PC-9 (cell line): ENCODE data around the gene SRGAP1. TPM values are rescaled to one million over a fixed set of nuclear protein-coding genes. Genes with fewer than 3 reads are reported as not detected.

Source experiments
- BruUV-seq: library from RNA; stranded (reverse); fragments of 400-500 nt; replicated peaks from 2 replicates; lab custom pipeline; 2021; lab: Mats Ljungman, UMichigan
- CTCF ChIA-PET: fragments of 300-600 bp; sonication (Branson Sonifier 250); formaldehyde crosslinking; loops from one replicate; lab custom pipeline; 2022; ENCODE audit warnings: antibody characterized with exemption; lab: Charles Lee
- POLR2A ChIA-PET: fragments of 300-600 bp; sonication (Branson Sonifier 250); formaldehyde crosslinking; loops from one replicate; lab custom pipeline; 2022; ENCODE audit warnings: antibody characterized with exemption; ENCODE audit not compliant: unreplicated experiment; lab: Charles Lee
- DNase-seq, 2 experiments: peaks; one replicate each; pipeline versions ENCODE4 v3.0.0 to v3.0.0-alpha.2; 2015 to 2022; ENCODE audit warnings: mixed read lengths in 1 of 2
- H2AFZ ChIP-seq: fragments of 200-600 bp; sonication (generic); 2 replicates; pipeline ENCODE4 v1.8.1; 2017; ENCODE audit warnings: antibody characterized with exemption
- H3F3A ChIP-seq: fragments of 200-600 bp; sonication (generic); 2 replicates; pipeline ENCODE4 v1.8.1; 2017; ENCODE audit warnings: antibody characterized with exemption, mild to moderate bottlenecking, low read depth; ENCODE audit not compliant: insufficient read depth
- H3K27ac ChIP-seq: fragments of 200-600 bp; sonication (generic); 2 replicates; pipeline ENCODE4 v1.6.1; 2016; ENCODE audit warnings: mixed run types
- H3K27me3 ChIP-seq: fragments of 200-600 bp; sonication (generic); 2 replicates; pipeline ENCODE4 v1.6.1; 2016; ENCODE audit warnings: low read depth, mixed run types; ENCODE audit not compliant: insufficient read depth
- H3K36me3 ChIP-seq: fragments of 200-600 bp; sonication (generic); 2 replicates; pipeline ENCODE4 v1.6.1; 2016; ENCODE audit warnings: low read depth, mixed run types
- H3K4me1 ChIP-seq: fragments of 200-600 bp; sonication (generic); replicated peaks from 2 replicates; pipeline ENCODE4 v1.6.1; 2016; ENCODE audit warnings: mixed run types; ENCODE audit not compliant: insufficient read depth
- H3K4me2 ChIP-seq: fragments of 200-600 bp; sonication (generic); 2 replicates; pipeline ENCODE4 v1.6.1; 2017; ENCODE audit warnings: mixed run types
- H3K4me3 ChIP-seq: fragments of 200-600 bp; sonication (generic); 2 replicates; pipeline ENCODE4 v1.6.1; 2016; ENCODE audit warnings: mixed run types
- H3K79me2 ChIP-seq: fragments of 200-600 bp; sonication (generic); 2 replicates; pipeline ENCODE4 v1.6.1; 2017; ENCODE audit warnings: low read depth, mixed run types
- H3K9me2 ChIP-seq: fragments of 200-600 bp; sonication (generic); 2 replicates; pipeline ENCODE4 v1.8.1; 2017; ENCODE audit warnings: mild to moderate bottlenecking; ENCODE audit not compliant: insufficient read depth
- H3K9me3 ChIP-seq: fragments of 200-600 bp; sonication (generic); 2 replicates; pipeline ENCODE4 v1.8.1; 2016; ENCODE audit warnings: low read depth; ENCODE audit not compliant: insufficient read depth
- H4K20me1 ChIP-seq: fragments of 200-600 bp; sonication (generic); 2 replicates; pipeline ENCODE4 v1.8.1; 2017; ENCODE audit not compliant: insufficient read depth
- CTCF ChIP-seq: fragments of 200-600 bp; sonication (generic); conservative IDR thresholded peaks from 2 replicates; pipeline ENCODE4 v1.6.1; 2017; ENCODE audit warnings: mixed run types, antibody characterized with exemption, mild to moderate bottlenecking, moderate library complexity
- EZH2 ChIP-seq: fragments of 200-600 bp; sonication (generic); IDR thresholded peaks from 2 replicates; pipeline ENCODE4 v1.8.0; 2017; ENCODE audit warnings: antibody characterized with exemption, low read depth
- intact Hi-C: fragments of 100-400 bp; cut with micrococcal nuclease; formaldehyde crosslinking; loops from one replicate; pipeline ENCODE4 v1.10.0; 2022; ENCODE audit not compliant: unreplicated experiment
- total RNA-seq: library from RNA; stranded (reverse); gene quantifications from 2 replicates; pipeline ENCODE4 v1.2.3, GENCODE V29; 2021

SRGAP1 gene
- total RNA-seq, 1 experiment from 2014 or later, result 24.5 TPM

DNA sequence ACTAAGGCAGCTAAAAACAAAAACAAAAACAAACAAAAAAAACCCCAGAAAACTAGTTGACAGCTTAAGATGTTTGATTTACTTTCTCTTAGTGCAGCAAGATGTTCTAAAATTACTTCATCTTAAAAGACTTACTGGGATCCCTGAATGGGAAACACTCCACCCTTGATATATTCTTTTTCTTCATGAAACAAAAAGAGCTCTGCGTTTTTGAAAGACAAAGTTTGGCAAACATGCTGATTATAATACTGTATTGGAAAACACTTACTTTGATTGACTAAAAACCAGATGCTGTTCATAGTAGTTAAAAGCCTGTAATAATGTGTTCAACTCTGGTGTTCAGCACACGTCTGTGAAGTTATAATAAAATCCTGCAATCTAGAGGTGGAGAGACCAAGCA is 136.8 kb downstream of the SRGAP1 start:
- H3K9me3 ChIP-seq, result 0 out of 2 replicates have a peak, but pooled peaks cover 12% of the 10 kb centered on the region
- H3K36me3 ChIP-seq, result peaks cover 25% of the 10 kb centered on the region
- H3K27me3 ChIP-seq, result no peaks in the 10 kb centered on the region
- peaks cover 23% of the 10 kb centered on the region for H3K4me1 ChIP-seq
- no peak for DNase-seq
- intact Hi-C loops, result no loop called here
- ChIA-PET POLR2A (no interaction called here), CTCF (no interaction called here)
- no peak overlapping the region for H2AFZ ChIP-seq
- H3K79me2 ChIP-seq, result peaks cover 82% of the 10 kb centered on the region
- H3K27ac ChIP-seq, result no peak overlapping the region
- no peak for TF ChIP-seq EZH2
- no peak for TF ChIP-seq CTCF
- no peak overlapping the region for H3K4me2 ChIP-seq
- H4K20me1 ChIP-seq, result no peaks in the 10 kb centered on the region
- H3K9me2 ChIP-seq, result no peaks in the 10 kb centered on the region
- peaks cover 30% of the 10 kb centered on the region for H3F3A ChIP-seq
- H3K4me3 ChIP-seq, result no peak overlapping the region
- no TSS peak for BruUV-seq

- H2AFZ ChIP-seq, result no peak overlapping the region
- CTCF ChIA-PET, result no interaction called here
- peaks cover 19% of the 10 kb centered on the region for H3K4me1 ChIP-seq
- TF ChIP-seq CTCF, result no peak
- no peaks in the 10 kb centered on the region for H3K9me2 ChIP-seq
- no peaks in the 10 kb centered on the region for H3K27me3 ChIP-seq
- POLR2A ChIA-PET, result no interaction called here
- BruUV-seq, result no TSS peak
- no peak overlapping the region for H3K4me2 ChIP-seq
- intact Hi-C loops, result no loop called here
- H3F3A ChIP-seq, result peaks cover 20% of the 10 kb centered on the region
- peaks cover 34% of the 10 kb centered on the region for H3K36me3 ChIP-seq
- no peak overlapping the region for H3K27ac ChIP-seq
- H3K4me3 ChIP-seq, result no peak overlapping the region
- no peaks in the 10 kb centered on the region for H4K20me1 ChIP-seq
- peaks cover 73% of the 10 kb centered on the region for H3K79me2 ChIP-seq
- DNase-seq, result no peak
- H3K9me3 ChIP-seq, result 0 out of 2 replicates have a peak, but pooled peaks cover 12% of the 10 kb centered on the region
Observed at GRCh38 chr12:63982604-63983295, 138.2 kb downstream of the SRGAP1 start.

DNA sequence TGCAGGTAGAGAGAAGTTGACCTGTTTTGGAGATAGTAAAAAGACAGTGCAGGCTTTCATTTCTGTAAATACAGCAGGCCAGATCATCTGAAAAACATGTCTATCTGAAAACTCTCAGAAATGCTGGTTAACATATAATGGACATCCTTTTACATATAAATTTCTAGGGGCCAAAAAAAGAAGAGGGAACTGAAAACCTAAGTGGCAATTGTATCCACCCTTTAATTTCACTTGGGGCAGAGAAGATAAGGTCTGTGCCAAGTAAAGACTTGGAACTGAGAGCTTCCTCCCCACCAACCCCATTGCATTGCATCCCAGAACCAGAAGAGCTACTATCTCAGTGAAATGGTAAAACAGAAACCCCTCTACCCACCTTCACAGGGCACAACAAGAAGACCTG is 141.0 kb downstream of the SRGAP1 start:
- Histone ChIP-seq H2AFZ (no peak overlapping the region), H3K27ac (no peak overlapping the region), H3K79me2 (peaks cover 60% of the 10 kb centered on the region), H3K4me3 (no peak overlapping the region), H3F3A (0 out of 2 replicates have a peak, but pooled peaks cover 5% of the 10 kb centered on the region), H3K36me3 (peaks cover 44% of the 10 kb centered on the region; the same call in 1 of the 2 replicates), H3K4me1 (no peaks in the 10 kb centered on the region), H4K20me1 (no peaks in the 10 kb centered on the region; the same call in 1 of the 2 replicates), H3K27me3 (no peaks in the 10 kb centered on the region), H3K9me2 (no peaks in the 10 kb centered on the region), H3K9me3 (no peaks in the 10 kb centered on the region), H3K4me2 (no peak overlapping the region)
- no TSS peak for BruUV-seq
- intact Hi-C loops, result no loop called here
- TF ChIP-seq CTCF (no peak), EZH2 (no peak)
- CTCF ChIA-PET, result no interaction called here
- POLR2A ChIA-PET, result no interaction called here
- DNase-seq, result no peak
